HepG2 (cell line): ENCODE data around the gene B4GALT3. TPM values are rescaled to one million over a fixed set of nuclear protein-coding genes. Genes with fewer than 3 reads are reported as not detected.

Experiments
- ARID5B ChIP-seq: IDR thresholded peaks from 2 replicates; pipeline ENCODE4 v1.4.0; 2020; ENCODE audit warnings: mild to moderate bottlenecking, missing genetic modification reagents
- ARNT ChIP-seq: fragments of 450-650 bp; IDR thresholded peaks from 2 replicates; pipeline ENCODE4 v1.6.1; 2017
- HCFC1 ChIP-seq: fragments of 150-350 bp; IDR thresholded peaks from 2 replicates; pipeline ENCODE4 v1.6.1; 2014; ENCODE audit warnings: low read depth, low read length
- IRF2 ChIP-seq: IDR thresholded peaks from 2 replicates; pipeline ENCODE4 v1.6.1; 2018; ENCODE audit warnings: missing genetic modification reagents, missing compliant biosample characterization
- KAT8 ChIP-seq: IDR thresholded peaks from 2 replicates; pipeline ENCODE4 v1.6.1; 2016; ENCODE audit warnings: missing genetic modification reagents, missing compliant biosample characterization
- KLF6 ChIP-seq: IDR thresholded peaks from 2 replicates; pipeline ENCODE4 v1.8.0; 2016; ENCODE audit warnings: missing biosample characterization, missing genetic modification reagents
- KMT2B ChIP-seq: IDR thresholded peaks from 2 replicates; pipeline ENCODE4 v1.6.1; 2016; ENCODE audit warnings: missing genetic modification reagents, missing compliant biosample characterization
- MIXL1 ChIP-seq: IDR thresholded peaks from 2 replicates; pipeline ENCODE4 v1.6.1; 2016
- PHF8 ChIP-seq: sonication (generic); formaldehyde crosslinking; IDR thresholded peaks from 2 replicates; pipeline ENCODE4 v1.5.0; 2020; ENCODE audit warnings: missing genetic modification reagents
- SALL2 ChIP-seq: sonication (generic); formaldehyde crosslinking; IDR thresholded peaks from 2 replicates; pipeline ENCODE4 v1.8.1; 2023; ENCODE audit warnings: mild to moderate bottlenecking, missing genetic modification reagents, inconsistent platforms
- SNRNP70 ChIP-seq: fragments of 200-400 bp; formaldehyde crosslinking; IDR thresholded peaks from 2 replicates; pipeline ENCODE4 v1.6.1; 2017; ENCODE audit warnings: mild to moderate bottlenecking, low read depth, low read length, moderate library complexity
- SP4 ChIP-seq: sonication (generic); formaldehyde crosslinking; IDR thresholded peaks from 2 replicates; pipeline ENCODE4 v1.8.1; 2023; ENCODE audit warnings: mild to moderate bottlenecking, missing genetic modification reagents
- TRIM24 ChIP-seq: sonication (generic); formaldehyde crosslinking; IDR thresholded peaks from 2 replicates; pipeline ENCODE4 v1.8.0; 2022; ENCODE audit warnings: mild to moderate bottlenecking, missing genetic modification reagents
- YY1 ChIP-seq: IDR thresholded peaks from 2 replicates; pipeline ENCODE4 v1.6.1; 2011; ENCODE audit warnings: low read length, low read depth, moderate library complexity, mild to moderate bottlenecking; ENCODE audit not compliant: insufficient read depth, insufficient replicate concordance
- ZBTB37 ChIP-seq: sonication (generic); formaldehyde crosslinking; IDR thresholded peaks from 2 replicates; pipeline ENCODE4 v1.4.0; 2020; ENCODE audit warnings: mild to moderate bottlenecking, missing genetic modification reagents
- ZMAT3 ChIP-seq: sonication (generic); formaldehyde crosslinking; conservative IDR thresholded peaks from 2 replicates; pipeline ENCODE4 v1.7.0; 2021; ENCODE audit warnings: missing genetic modification reagents
- ZMAT5 ChIP-seq: sonication (generic); formaldehyde crosslinking; IDR thresholded peaks from 2 replicates; pipeline ENCODE4 v1.5.0; 2020; ENCODE audit warnings: mild to moderate bottlenecking, low read depth, missing genetic modification reagents, borderline replicate concordance
- ZNF124 ChIP-seq: sonication (generic); formaldehyde crosslinking; IDR thresholded peaks from 2 replicates; pipeline ENCODE4 v1.4.0; 2020; ENCODE audit warnings: missing genetic modification reagents
- ZNF367 ChIP-seq: sonication (generic); formaldehyde crosslinking; IDR thresholded peaks from 2 replicates; pipeline ENCODE4 v1.4.0; 2020; ENCODE audit warnings: missing genetic modification reagents, borderline replicate concordance
- ZNF501 ChIP-seq: sonication (generic); formaldehyde crosslinking; IDR thresholded peaks from 2 replicates; pipeline ENCODE4 v1.5.1; 2020; ENCODE audit warnings: mild to moderate bottlenecking, moderate library complexity, missing genetic modification reagents
- ZNF644 ChIP-seq: IDR thresholded peaks from 2 replicates; pipeline ENCODE4 v1.6.1; 2016; ENCODE audit warnings: low read depth
- ZNF660 ChIP-seq: sonication (generic); formaldehyde crosslinking; IDR thresholded peaks from 2 replicates; pipeline ENCODE4 v1.5.1; 2020; ENCODE audit warnings: mild to moderate bottlenecking, low read depth, missing genetic modification reagents, borderline replicate concordance
- ZNF672 ChIP-seq: sonication (generic); formaldehyde crosslinking; IDR thresholded peaks from 2 replicates; pipeline ENCODE4 v1.8.1; 2022; ENCODE audit warnings: missing genetic modification reagents
- ZNF709 ChIP-seq: sonication (generic); formaldehyde crosslinking; IDR thresholded peaks from 2 replicates; pipeline ENCODE4 v1.5.0; 2020; ENCODE audit warnings: mild to moderate bottlenecking, missing genetic modification reagents
- ZNF772 ChIP-seq: sonication (generic); formaldehyde crosslinking; IDR thresholded peaks from 2 replicates; pipeline ENCODE4 v1.5.0; 2020; ENCODE audit warnings: mild to moderate bottlenecking, missing genetic modification reagents
- ZNF780A ChIP-seq: sonication (generic); formaldehyde crosslinking; IDR thresholded peaks from 2 replicates; pipeline ENCODE4 v1.8.0; 2022; ENCODE audit warnings: mild to moderate bottlenecking, missing genetic modification reagents, moderate library complexity
- ZNF781 ChIP-seq: sonication (generic); formaldehyde crosslinking; IDR thresholded peaks from 2 replicates; pipeline ENCODE4 v1.5.1; 2020; ENCODE audit warnings: borderline replicate concordance, mild to moderate bottlenecking, missing genetic modification reagents; ENCODE audit errors: not compliant biosample characterization
- polyA plus RNA-seq, 8 experiments: library from polyadenylated mRNA; depleted of rRNA in 3 of 8; stranded (reverse) in 7 of 8; unstranded in 1 of 8; fragments of >200 nt; fragmentation: Illumina TruSeq in 4 of 8; extraction: Trizol in 4 of 8; gene quantifications; 2 replicates each; pipeline versions ENCODE4 v1.2.1 to v1.2.3, GENCODE V29; 2011 to 2016; ENCODE audit warnings: low read depth in 4 of 8, missing spikeins in 1 of 8, mixed read lengths in 1 of 8; ENCODE audit not compliant: insufficient read depth in 1 of 8
- total RNA-seq, 5 experiments: library from RNA; depleted of rRNA; stranded (reverse); fragments of >200 nt; fragmentation: Illumina TruSeq; extraction: Trizol; gene quantifications; 2 replicates each; pipeline ENCODE4 v1.2.3, GENCODE V29; 2016; ENCODE audit warnings: low read depth in 1 of 5

The B4GALT3 gene
- total and polyA plus RNA-seq, 2 of the 13 experiments (the other 11 are each of a cell fraction or from before 2014, with no cell fraction given): 35.6 to 40.4 TPM

GRCh38 chr1:161159087-161159912 lies 18.0 kb downstream of the B4GALT3 start, which contains the start of gene USP21 (continued):
- TF ChIP-seq ZMAT3 (peak; percentile 43; the same call in 1 of the 2 replicates), ZNF672 (CRISPR knock-in tag) (no peak), ZNF709 (CRISPR knock-in tag) (peak; percentile 37; the same call in 1 of the 2 replicates), ARID5B (CRISPR knock-in tag) (0 out of 2 replicates have a peak, but pooled peaks have one; percentile 4), IRF2 (no peak), SP4 (CRISPR knock-in tag) (peak; percentile 87), ZBTB37 (CRISPR knock-in tag) (no peak), ZNF501 (CRISPR knock-in tag) (peak; percentile 88), SALL2 (no peak), ZMAT5 (CRISPR knock-in tag) (no peak), ZNF644 (CRISPR knock-in tag) (no peak), ZNF660 (CRISPR knock-in tag) (no peak), ZNF367 (CRISPR knock-in tag) (no peak), KMT2B (CRISPR knock-in tag) (peak; percentile 37; the same call in 1 of the 2 replicates), MIXL1 (CRISPR knock-in tag) (no peak), ZNF124 (0 out of 2 replicates have a peak, but pooled peaks have one; percentile 23), YY1 (peak; percentile 98), KAT8 (peak; percentile 60; the same call in 1 of the 2 replicates), KLF6 (CRISPR knock-in tag) (0 out of 2 replicates have a peak, but pooled peaks have one; percentile 41), ZNF781 (CRISPR knock-in tag) (peak; percentile 27), ZNF780A (no peak), HCFC1 (peak; percentile 68), ARNT (no peak), PHF8 (peak; percentile 83), TRIM24 (CRISPR knock-in tag) (no peak), ZNF772 (CRISPR knock-in tag) (peak; percentile 58; the same call in 1 of the 2 replicates), SNRNP70 (no peak)
